HCT116 (cell line): Measurements from ENCODE around the gene ITGB6. TPM values are rescaled to one million over a fixed set of nuclear protein-coding genes. Genes with fewer than 3 reads are reported as not detected.
"Not testable (repeated sequence)": the region's sequence is repeated elsewhere in the genome, so short reads cannot be mapped to it uniquely, and the experiment has no call there.

ENCODE experiments used
- ATAC-seq: fragments of 200-7000 bp; cut with Tn5 transposase; 2 replicates; pipeline ENCODE4 v1.9.1; 2020; ENCODE audit warnings: mild to moderate bottlenecking, moderate library complexity
- BruUV-seq: library from RNA; stranded (reverse); fragments of 400-500 nt; replicated peaks from 2 replicates; lab custom pipeline; 2021; lab: Mats Ljungman, UMichigan
- CTCF ChIA-PET: fragments of 300-600 bp; sonication (Branson Sonifier 250); formaldehyde crosslinking; loops from one replicate; lab custom pipeline; 2021; ENCODE audit warnings: antibody characterized with exemption; lab: Charles Lee
- POLR2A ChIA-PET: fragments of 300-600, 350-600 bp; sonication (Branson Sonifier 250); formaldehyde crosslinking; loops from one replicate; lab custom pipeline; 2021; ENCODE audit warnings: antibody characterized with exemption; lab: Charles Lee
- RAD21 ChIA-PET, 2 experiments: fragments of 300-600 bp; sonication (Branson Sonifier 250); formaldehyde crosslinking; loops; one replicate each; lab custom pipeline; 2023; ENCODE audit warnings: low total read pairs in 2 of 2; ENCODE audit not compliant: uncharacterized antibody in 2 of 2, unreplicated experiment in 2 of 2, low non-redundant PET in 1 of 2; lab: Charles Lee
- DNase-seq: peaks from one replicate; pipeline ENCODE4 v3.0.0-alpha.2; 2010; ENCODE audit warnings: low read depth, low spot score
- H2AFZ ChIP-seq: fragments of 200-600 bp; shearing (Covaris generic), sonication (generic); 2 replicates; pipeline ENCODE4 v1.6.1; 2017; ENCODE audit warnings: low read depth, mixed run types, mixed read lengths, antibody characterized with exemption, low read length; ENCODE audit not compliant: poor library complexity, severe bottlenecking
- H3K27ac ChIP-seq: 2 replicates; pipeline ENCODE4 v1.5.1; 2012; ENCODE audit warnings: low read depth, low read length
- H3K27me3 ChIP-seq: fragments of 200-600 bp; sonication (generic); 2 replicates; pipeline ENCODE4 v1.6.1; 2016; ENCODE audit warnings: mixed run types, low read length, mixed read lengths; ENCODE audit not compliant: insufficient read depth
- H3K36me3 ChIP-seq, 2 experiments: fragments of 200-500 bp in 1 of 2; fragments of 200-600 bp in 1 of 2; sonication (Bioruptor generic) in 1 of 2; sonication (generic) in 1 of 2; 2 replicates each; pipeline versions ENCODE4 v1.5.1 to v1.6.1; 2014 to 2016; ENCODE audit warnings: low read length in 2 of 2, inconsistent platforms in 1 of 2, mixed read lengths in 1 of 2, mixed run types in 1 of 2; ENCODE audit not compliant: insufficient read depth in 2 of 2, control insufficient read depth in 1 of 2
- H3K4me1 ChIP-seq, 2 experiments: fragments of 200-600 bp in 1 of 2; sonication (generic) in 1 of 2; 2 replicates each; pipeline versions ENCODE4 v1.5.1 to v1.6.1; 2012 to 2017; ENCODE audit warnings: low read length in 2 of 2, inconsistent platforms in 1 of 2, mild to moderate bottlenecking in 1 of 2, mixed read lengths in 1 of 2, mixed run types in 1 of 2, moderate library complexity in 1 of 2; ENCODE audit not compliant: insufficient read depth in 2 of 2, control insufficient read depth in 1 of 2
- H3K4me2 ChIP-seq: fragments of 200-600 bp; sonication (generic); 2 replicates; pipeline ENCODE4 v1.6.1; 2017; ENCODE audit warnings: mixed run types, low read length, mixed read lengths
- H3K4me3 ChIP-seq, 2 experiments: fragments of 200-600 bp in 1 of 2; sonication (generic) in 1 of 2; replicated peaks in 1 of 2; 2 replicates each; pipeline ENCODE4 v1.5.1; 2011 to 2016; ENCODE audit warnings: low read length in 2 of 2, control low read depth in 1 of 2, low read depth in 1 of 2, mild to moderate bottlenecking in 1 of 2, mixed read lengths in 1 of 2, mixed run types in 1 of 2
- H3K79me2 ChIP-seq: fragments of 200-600 bp; sonication (generic); 2 replicates; pipeline ENCODE4 v1.6.1; 2017; ENCODE audit warnings: mild to moderate bottlenecking, mixed run types, low read length, moderate library complexity, mixed read lengths; ENCODE audit not compliant: insufficient read depth
- H3K9ac ChIP-seq: fragments of 200-600 bp; sonication (generic); 2 replicates; pipeline ENCODE4 v1.6.1; 2016; ENCODE audit warnings: low read length, mixed read lengths
- H3K9me2 ChIP-seq: fragments of 200-600 bp; sonication (generic), shearing (Covaris generic); 2 replicates; pipeline ENCODE4 v1.6.1; 2017; ENCODE audit warnings: mixed run types, mild to moderate bottlenecking, moderate library complexity; ENCODE audit not compliant: insufficient read depth
- H3K9me3 ChIP-seq, 2 experiments: fragments of 200-500 bp in 1 of 2; fragments of 200-600 bp in 1 of 2; sonication (Bioruptor generic) in 1 of 2; sonication (generic) in 1 of 2; 2 replicates each; pipeline ENCODE4 v1.6.1; 2014 to 2017; ENCODE audit warnings: low read length in 2 of 2, mixed read lengths in 2 of 2, inconsistent platforms in 1 of 2, low read depth in 1 of 2, mild to moderate bottlenecking in 1 of 2, mixed run types in 1 of 2, moderate library complexity in 1 of 2; ENCODE audit not compliant: control insufficient read depth in 1 of 2, insufficient read depth in 1 of 2
- H4K20me1 ChIP-seq: fragments of 200-600 bp; sonication (generic), shearing (Covaris generic); 2 replicates; pipeline ENCODE4 v1.6.1; 2017; ENCODE audit warnings: mixed run types, mild to moderate bottlenecking, moderate library complexity; ENCODE audit not compliant: insufficient read depth
- EZH2phosphoT487 ChIP-seq: fragments of 200-600 bp; IDR thresholded peaks from 2 replicates; pipeline ENCODE4 v1.6.1; 2018; ENCODE audit warnings: antibody characterized with exemption, borderline replicate concordance
- RAD21 ChIP-seq: IDR thresholded peaks from 2 replicates; pipeline ENCODE4 v1.6.1; 2012; ENCODE audit warnings: low read depth, mild to moderate bottlenecking
- intact Hi-C: fragments of 100-400 bp; cut with micrococcal nuclease; formaldehyde crosslinking; loops from 2 replicates; pipeline ENCODE4 v1.10.0; 2022
- total RNA-seq: library from RNA; stranded (reverse); gene quantifications from one replicate; pipeline ENCODE4 v1.2.1, GENCODE V29; 2021; ENCODE audit not compliant: unreplicated experiment
- TF ChIP-seq, protein P1 (sequence below), 3 experiments: fragments of 200-600 bp in 1 of 3; sonication (generic) in 1 of 3; IDR thresholded peaks in 2 of 3; conservative IDR thresholded peaks in 1 of 3; 2 replicates each; pipeline ENCODE4 v1.5.1; 2012 to 2017; ENCODE audit warnings: low read depth in 2 of 3, low read length in 2 of 3, antibody characterized with exemption in 1 of 3, borderline replicate concordance in 1 of 3, control low read depth in 1 of 3, mild to moderate bottlenecking in 1 of 3, mixed read lengths in 1 of 3, mixed run types in 1 of 3, moderate library complexity in 1 of 3; ENCODE audit not compliant: insufficient read depth in 1 of 3
- TF ChIP-seq, protein P2 (sequence below): IDR thresholded peaks from 2 replicates; pipeline ENCODE4 v1.6.1; 2012

Gene ITGB6
- total RNA-seq, 1 experiment from 2014 or later, result 0.12 TPM

DNA sequence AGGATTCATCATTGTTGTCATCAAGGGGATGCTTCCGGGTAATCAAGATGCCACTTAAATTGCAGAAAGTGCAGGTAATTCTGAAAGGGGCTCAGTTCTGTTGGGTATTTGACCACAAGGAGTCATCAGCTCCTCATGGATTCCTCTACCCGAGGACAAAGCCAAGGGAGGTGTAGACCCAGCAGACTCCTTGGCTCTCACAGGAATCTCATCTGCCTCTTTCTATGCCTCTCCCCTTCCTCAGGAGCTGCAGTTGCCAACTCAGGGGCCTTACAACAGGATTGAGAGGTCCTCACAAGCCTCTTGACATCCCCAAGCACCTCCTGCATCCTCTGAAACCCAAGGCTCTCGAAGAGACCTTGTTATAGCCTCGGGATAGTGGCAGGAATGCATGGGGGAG, 44.0 kb downstream of the ITGB6 start:
- Histone ChIP-seq H4K20me1 (no peaks in the 10 kb centered on the region), H3K4me3 (no peak overlapping the region), H3K9me3 (no peaks in the 10 kb centered on the region), H3K36me3 (no peaks in the 10 kb centered on the region), H3K4me2 (no peak overlapping the region), H3K9ac (no peak overlapping the region), H3K27me3 (no peaks in the 10 kb centered on the region), H2AFZ (no peak overlapping the region), H3K9me2 (no peaks in the 10 kb centered on the region), H3K79me2 (no peaks in the 10 kb centered on the region), H3K27ac (no peak overlapping the region), H3K4me1 (no peaks in the 10 kb centered on the region)
- ChIA-PET RAD21 (no interaction called here), CTCF (no interaction called here), POLR2A (no interaction called here)
- intact Hi-C loops, result no loop called here
- TF ChIP-seq RAD21 (peak; percentile 63), EZH2phosphoT487 (no peak)
- TF ChIP-seq, protein P1, sequence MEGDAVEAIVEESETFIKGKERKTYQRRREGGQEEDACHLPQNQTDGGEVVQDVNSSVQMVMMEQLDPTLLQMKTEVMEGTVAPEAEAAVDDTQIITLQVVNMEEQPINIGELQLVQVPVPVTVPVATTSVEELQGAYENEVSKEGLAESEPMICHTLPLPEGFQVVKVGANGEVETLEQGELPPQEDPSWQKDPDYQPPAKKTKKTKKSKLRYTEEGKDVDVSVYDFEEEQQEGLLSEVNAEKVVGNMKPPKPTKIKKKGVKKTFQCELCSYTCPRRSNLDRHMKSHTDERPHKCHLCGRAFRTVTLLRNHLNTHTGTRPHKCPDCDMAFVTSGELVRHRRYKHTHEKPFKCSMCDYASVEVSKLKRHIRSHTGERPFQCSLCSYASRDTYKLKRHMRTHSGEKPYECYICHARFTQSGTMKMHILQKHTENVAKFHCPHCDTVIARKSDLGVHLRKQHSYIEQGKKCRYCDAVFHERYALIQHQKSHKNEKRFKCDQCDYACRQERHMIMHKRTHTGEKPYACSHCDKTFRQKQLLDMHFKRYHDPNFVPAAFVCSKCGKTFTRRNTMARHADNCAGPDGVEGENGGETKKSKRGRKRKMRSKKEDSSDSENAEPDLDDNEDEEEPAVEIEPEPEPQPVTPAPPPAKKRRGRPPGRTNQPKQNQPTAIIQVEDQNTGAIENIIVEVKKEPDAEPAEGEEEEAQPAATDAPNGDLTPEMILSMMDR (IDR thresholded peaks at IDR 0.05 in 2 of 3, conservative IDR thresholded peaks at IDR 0.05 in 1 of 3; ENCODE audit: borderline replicate concordance in 1 of 3, insufficient read depth in 1 of 3, low read depth in 2 of 3, low read length in 2 of 3), result peak in 1 of 3 experiments; percentile 29; a peak in 2 of 6 replicates
- TF ChIP-seq, protein P2, sequence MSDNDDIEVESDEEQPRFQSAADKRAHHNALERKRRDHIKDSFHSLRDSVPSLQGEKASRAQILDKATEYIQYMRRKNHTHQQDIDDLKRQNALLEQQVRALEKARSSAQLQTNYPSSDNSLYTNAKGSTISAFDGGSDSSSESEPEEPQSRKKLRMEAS, result no peak
- DNase-seq, result no peak
- ATAC-seq, result no peak
- no TSS peak for BruUV-seq

- RAD21 ChIA-PET, H2AFZ ChIP-seq, H3K4me2 ChIP-seq, POLR2A ChIA-PET, H3K9ac ChIP-seq, CTCF ChIA-PET, H3K27me3 ChIP-seq, H3K9me3 ChIP-seq, intact Hi-C loops, ATAC-seq, H3K27ac ChIP-seq, DNase-seq, BruUV-seq, H3K4me3 ChIP-seq, H4K20me1 ChIP-seq, H3K4me1 ChIP-seq, H3K79me2 ChIP-seq, H3K9me2 ChIP-seq, H3K36me3 ChIP-seq: not testable (repeated sequence)
Measured at GRCh38 chr2:160148419-160148818, 51.7 kb downstream of the ITGB6 start.
